K562 (cell line): ENCODE measurements around the gene COQ9. TPM values are rescaled to one million over a fixed set of nuclear protein-coding genes. Genes with fewer than 3 reads are reported as not detected.

Source experiments
- ADNP ChIP-seq: fragments of 200-800 bp; sonication (Bioruptor generic); IDR thresholded peaks from 2 replicates; pipeline ENCODE4 v1.6.1; 2016; ENCODE audit warnings: missing genetic modification characterization, missing compliant biosample characterization
- FOXK1 ChIP-seq: sonication (generic); formaldehyde crosslinking; IDR thresholded peaks from 2 replicates; pipeline ENCODE4 v1.8.0; 2022; ENCODE audit warnings: missing genetic modification reagents, mild to moderate bottlenecking, borderline replicate concordance
- HMBOX1 ChIP-seq: sonication (generic); IDR thresholded peaks from 2 replicates; pipeline ENCODE4 v1.6.1; 2016
- MBD2 ChIP-seq: sonication (generic); IDR thresholded peaks from 2 replicates; pipeline ENCODE4 v1.6.1; 2016; ENCODE audit warnings: low read depth, borderline replicate concordance
- MYC ChIP-seq, 2 experiments: fragments of 250-450 bp in 1 of 2; sonication (Bioruptor Pico) in 1 of 2; IDR thresholded peaks; 2 replicates each; pipeline versions ENCODE4 v1.5.1 to v1.6.1; 2012 to 2021; ENCODE audit warnings: low read depth in 2 of 2, borderline replicate concordance in 1 of 2, improper control_type of control experiment in 1 of 2, low read length in 1 of 2, mild to moderate bottlenecking in 1 of 2, moderate library complexity in 1 of 2
- NR2C1 ChIP-seq, 2 experiments: fragments of 450-650 bp; IDR thresholded peaks; 2 replicates each; pipeline ENCODE4 v1.6.1; 2017; ENCODE audit warnings: mild to moderate bottlenecking in 2 of 2, antibody characterized with exemption in 1 of 2, inconsistent platforms in 1 of 2, missing compliant biosample characterization in 1 of 2, missing genetic modification characterization in 1 of 2
- PKNOX1 ChIP-seq: fragments of 450-650 bp; IDR thresholded peaks from 2 replicates; pipeline ENCODE4 v1.6.1; 2016
- PTRF ChIP-seq: fragments of 450-650 bp; IDR thresholded peaks from 2 replicates; pipeline ENCODE4 v1.6.1; 2016; ENCODE audit warnings: mild to moderate bottlenecking, missing genetic modification characterization, missing compliant biosample characterization
- RCOR1 ChIP-seq, 2 experiments: IDR thresholded peaks; 2 replicates each; pipeline ENCODE4 v1.6.1; 2012; ENCODE audit warnings: low read depth in 2 of 2, low read length in 2 of 2, borderline replicate concordance in 1 of 2, improper control_type of control experiment in 1 of 2
- SIN3A ChIP-seq, 2 experiments: fragments of 150-350 bp in 1 of 2; IDR thresholded peaks; 2 replicates each; pipeline ENCODE4 v1.6.1; 2011 to 2016; ENCODE audit warnings: borderline replicate concordance in 2 of 2, low read depth in 2 of 2, low read length in 2 of 2, mild to moderate bottlenecking in 2 of 2, moderate library complexity in 2 of 2; ENCODE audit not compliant: control insufficient read depth in 1 of 2
- SP2 ChIP-seq: IDR thresholded peaks from 2 replicates; pipeline ENCODE4 v1.6.1; 2011; ENCODE audit warnings: mild to moderate bottlenecking, low read depth, low read length, moderate library complexity; ENCODE audit not compliant: poor library complexity, severe bottlenecking; ENCODE audit errors: extremely low read depth
- TBP ChIP-seq: optimal IDR thresholded peaks from 2 replicates; pipeline ENCODE3; 2011; ENCODE audit warnings: low read depth, low read length, improper control_type of control experiment
- TOE1 ChIP-seq, 2 experiments: fragments of 450-650 bp in 1 of 2; sonication (generic) in 1 of 2; formaldehyde crosslinking in 1 of 2; IDR thresholded peaks; 2 replicates each; pipeline versions ENCODE4 v1.7.1 to v1.8.0; 2016 to 2022; ENCODE audit warnings: borderline replicate concordance in 2 of 2, mild to moderate bottlenecking in 2 of 2, antibody characterized with exemption in 1 of 2, inconsistent platforms in 1 of 2, low read depth in 1 of 2, missing genetic modification reagents in 1 of 2, moderate library complexity in 1 of 2
- USF1 ChIP-seq: sonication (generic); formaldehyde crosslinking; IDR thresholded peaks from 2 replicates; pipeline ENCODE4 v1.9.0; 2022; ENCODE audit warnings: mild to moderate bottlenecking, missing genetic modification reagents
- VEZF1 ChIP-seq: fragments of 200-800 bp; sonication (Bioruptor generic); IDR thresholded peaks from 2 replicates; pipeline ENCODE4 v1.6.1; 2017; ENCODE audit warnings: missing genetic modification characterization, missing compliant biosample characterization
- ZKSCAN8 ChIP-seq: fragments of 200-800 bp; sonication (Bioruptor generic); IDR thresholded peaks from 2 replicates; pipeline ENCODE4 v1.6.1; 2016; ENCODE audit warnings: missing genetic modification characterization, missing compliant biosample characterization
- ZNF444 ChIP-seq: fragments of 250-450 bp; sonication (Bioruptor Pico); IDR thresholded peaks from 2 replicates; pipeline ENCODE4 v1.4.0; 2020; ENCODE audit warnings: mild to moderate bottlenecking, moderate library complexity
- ZNF512 ChIP-seq: IDR thresholded peaks from 2 replicates; pipeline ENCODE4 v1.6.1; 2016; ENCODE audit warnings: missing genetic modification characterization, missing compliant biosample characterization
- ZNF76 ChIP-seq: fragments of 250-450 bp; sonication (Bioruptor Pico); IDR thresholded peaks from 2 replicates; pipeline ENCODE4 v1.4.0; 2020; ENCODE audit warnings: mild to moderate bottlenecking, moderate library complexity, borderline replicate concordance
- polyA plus RNA-seq, 8 experiments: library from polyadenylated mRNA; depleted of rRNA in 4 of 8; stranded (reverse) in 5 of 8; unstranded in 3 of 8; fragments of >200 nt; fragmentation: Nextera tagmentation in 2 of 8; fragmentation: Illumina TruSeq in 1 of 8; extraction: Ambion mirVana in 2 of 8; extraction: Trizol in 1 of 8; gene quantifications; 2 replicates each; pipeline versions ENCODE4 v1.2.1 to v1.2.3, GENCODE V29; 2011 to 2014; ENCODE audit warnings: inconsistent platforms in 1 of 8, missing spikeins in 1 of 8
- total RNA-seq, 7 experiments: library from RNA; depleted of rRNA in 6 of 7; stranded (reverse); fragments of >200 nt in 6 of 7; fragmentation: Illumina TruSeq in 2 of 7; extraction: Trizol in 2 of 7; gene quantifications; 2 replicates each; pipeline versions ENCODE4 v1.2.1 to v1.2.3, GENCODE V29; 2011 to 2021; ENCODE audit warnings: low replicate concordance in 1 of 7

Gene COQ9
- total and polyA plus RNA-seq, 9 of the 15 experiments (the other 6 are each of a cell fraction or from before 2014, with no cell fraction given): 35.0 to 139 (median 71.4) TPM

GRCh38 chr16:57462209-57462977 is 15.1 kb downstream of the COQ9 start, which contains the start of gene POLR2C (continued):
- TF ChIP-seq PKNOX1 (peak; percentile 46; the same call in 1 of the 2 replicates), ADNP (tag) (no peak), ZKSCAN8 (CRISPR knock-in tag) (no peak), NR2C1 (IDR thresholded peaks at IDR 0.05) (peak; percentile 64; the same call in 1 of the 2 replicates), NR2C1 (tag; IDR thresholded peaks at IDR 0.05) (no peak), HMBOX1 (no peak), ZNF76 (CRISPR knock-in tag) (no peak), ZNF444 (CRISPR knock-in tag) (no peak), RCOR1 (IDR thresholded peaks at IDR 0.05; ENCODE audit: borderline replicate concordance in 1 of 2, low read depth in 2 of 2, low read length in 2 of 2) (peak in 1 of 2 experiments; percentile 68; a peak in 2 of 4 replicates), VEZF1 (CRISPR knock-in tag) (peak; percentile 61), TOE1 (IDR thresholded peaks at IDR 0.05; ENCODE audit: borderline replicate concordance) (0 out of 2 replicates have a peak, but pooled peaks have one; percentile 46), TOE1 (CRISPR knock-in tag; IDR thresholded peaks at IDR 0.05; ENCODE audit: borderline replicate concordance, low read depth) (no peak), SP2 (peak; percentile 91), SIN3A (IDR thresholded peaks at IDR 0.05; ENCODE audit: borderline replicate concordance in 2 of 2, control insufficient read depth in 1 of 2, low read depth in 2 of 2, low read length in 2 of 2) (peak in 1 of 2 experiments; percentile 80; a peak in 1 of 4 replicates), MYC (IDR thresholded peaks at IDR 0.05; ENCODE audit: low read depth, low read length) (peak; percentile 84), MYC (CRISPR knock-in tag; IDR thresholded peaks at IDR 0.05; ENCODE audit: borderline replicate concordance, low read depth) (no peak), PTRF (tag) (no peak), ZNF512 (tag) (no peak), USF1 (CRISPR knock-in tag) (no peak), MBD2 (peak; percentile 85), FOXK1 (CRISPR knock-in tag) (peak; percentile 14; the same call in 1 of the 2 replicates), TBP (peak; percentile 89)
